K562 (cell line): ENCODE data around the gene POR. TPM values are rescaled to one million over a fixed set of nuclear protein-coding genes. Genes with fewer than 3 reads are reported as not detected.

Experiments used
- HMGN3 ChIP-seq: IDR thresholded peaks from 2 replicates; pipeline ENCODE4 v1.6.1; 2011; ENCODE audit warnings: borderline replicate concordance, low read depth, mild to moderate bottlenecking, mixed read lengths, low read length; ENCODE audit not compliant: insufficient read length; ENCODE audit errors: extremely low read depth
- HNRNPK ChIP-seq: fragments of 200-400 bp; formaldehyde crosslinking; IDR thresholded peaks from one replicate; pipeline ENCODE4 v1.6.1; 2018; ENCODE audit warnings: mild to moderate bottlenecking, low read depth, low read length; ENCODE audit not compliant: poor library complexity, severe bottlenecking
- MAFG ChIP-seq: fragments of 450-650 bp; conservative IDR thresholded peaks from 2 replicates; pipeline ENCODE4 v1.6.1; 2016; ENCODE audit warnings: missing genetic modification characterization, missing compliant biosample characterization
- NCOA2 ChIP-seq, 2 experiments: fragments of 450-650 bp; IDR thresholded peaks; 2 replicates each; pipeline ENCODE4 v1.6.1; 2018; ENCODE audit warnings: mild to moderate bottlenecking in 2 of 2, moderate library complexity in 1 of 2; ENCODE audit not compliant: partially characterized antibody in 2 of 2
- PATZ1 ChIP-seq: fragments of 250-450 bp; sonication (Bioruptor Pico); IDR thresholded peaks from 2 replicates; pipeline ENCODE4 v1.5.0; 2020; ENCODE audit warnings: mild to moderate bottlenecking, borderline replicate concordance
- RBBP5 ChIP-seq: fragments of 200-600 bp; sonication (generic); IDR thresholded peaks from 2 replicates; pipeline ENCODE4 v1.6.1; 2012; ENCODE audit warnings: borderline replicate concordance, mild to moderate bottlenecking, low read length, control low read depth, inconsistent platforms; ENCODE audit not compliant: insufficient read depth, poor library complexity, severe bottlenecking
- RREB1 ChIP-seq: fragments of 250-450 bp; sonication (Bioruptor Pico); IDR thresholded peaks from 2 replicates; pipeline ENCODE4 v1.4.0; 2020
- SIX5 ChIP-seq, 2 experiments: IDR thresholded peaks; 2 replicates each; pipeline ENCODE4 v1.6.1; 2011; ENCODE audit warnings: low read length in 2 of 2, borderline replicate concordance in 1 of 2, low read depth in 1 of 2, mild to moderate bottlenecking in 1 of 2, moderate library complexity in 1 of 2; ENCODE audit not compliant: insufficient read depth in 1 of 2
- SP2 ChIP-seq: IDR thresholded peaks from 2 replicates; pipeline ENCODE4 v1.6.1; 2011; ENCODE audit warnings: mild to moderate bottlenecking, low read depth, low read length, moderate library complexity; ENCODE audit not compliant: poor library complexity, severe bottlenecking; ENCODE audit errors: extremely low read depth
- TAF15 ChIP-seq: fragments of 200-400 bp; formaldehyde crosslinking; IDR thresholded peaks from 2 replicates; pipeline ENCODE4 v1.6.1; 2017; ENCODE audit warnings: mild to moderate bottlenecking, low read depth, low read length, moderate library complexity
- TRIM25 ChIP-seq: fragments of 450-650 bp; IDR thresholded peaks from 2 replicates; pipeline ENCODE4 v1.7.0; 2016; ENCODE audit warnings: borderline replicate concordance
- ZBTB7A ChIP-seq: IDR thresholded peaks from 2 replicates; pipeline ENCODE4 v1.6.1; 2011; ENCODE audit warnings: low read depth, mild to moderate bottlenecking, low read length, moderate library complexity, borderline replicate concordance; ENCODE audit not compliant: control insufficient read depth
- ZNF212 ChIP-seq: fragments of 450-650 bp; formaldehyde crosslinking; IDR thresholded peaks from 2 replicates; pipeline ENCODE4 v1.4.0; 2020; ENCODE audit warnings: mild to moderate bottlenecking
- ZNF717 ChIP-seq: fragments of 250-450 bp; sonication (Bioruptor Pico); IDR thresholded peaks from 2 replicates; pipeline ENCODE4 v1.5.0; 2021
- polyA plus RNA-seq, 8 experiments: library from polyadenylated mRNA; depleted of rRNA in 4 of 8; stranded (reverse) in 5 of 8; unstranded in 3 of 8; fragments of >200 nt; fragmentation: Nextera tagmentation in 2 of 8; fragmentation: Illumina TruSeq in 1 of 8; extraction: Ambion mirVana in 2 of 8; extraction: Trizol in 1 of 8; gene quantifications; 2 replicates each; pipeline versions ENCODE4 v1.2.1 to v1.2.3, GENCODE V29; 2011 to 2014; ENCODE audit warnings: inconsistent platforms in 1 of 8, missing spikeins in 1 of 8
- total RNA-seq, 7 experiments: library from RNA; depleted of rRNA in 6 of 7; stranded (reverse); fragments of >200 nt in 6 of 7; fragmentation: Illumina TruSeq in 2 of 7; extraction: Trizol in 2 of 7; gene quantifications; 2 replicates each; pipeline versions ENCODE4 v1.2.1 to v1.2.3, GENCODE V29; 2011 to 2021; ENCODE audit warnings: low replicate concordance in 1 of 7

POR gene
- total and polyA plus RNA-seq, 9 of the 15 experiments (the other 6 are each of a cell fraction or from before 2014, with no cell fraction given) = 4.7 to 142 (median 40.8) TPM

GRCh38 chr7:76016191-76016947 is 101.4 kb downstream of the POR start (continued):
- TF ChIP-seq PATZ1 (CRISPR knock-in tag) (peak; percentile 89; the same call in 1 of the 2 replicates), MAFG (tag) (no peak), NCOA2 (IDR thresholded peaks at IDR 0.05; ENCODE audit: partially characterized antibody in 2 of 2) (peak in 1 of 2 experiments; percentile 57), HMGN3 (no peak), RBBP5 (no peak), SP2 (no peak), SIX5 (IDR thresholded peaks at IDR 0.05; ENCODE audit: borderline replicate concordance in 1 of 2, insufficient read depth in 1 of 2, low read depth in 1 of 2, low read length in 2 of 2) (no peak), TAF15 (no peak), ZNF717 (CRISPR knock-in tag) (no peak), ZNF212 (CRISPR knock-in tag) (no peak), ZBTB7A (no peak), TRIM25 (no peak), RREB1 (CRISPR knock-in tag) (peak; percentile 95), HNRNPK (no peak)
